ENCODE measurements around the gene MLH1.

The MLH1 gene

DNA sequence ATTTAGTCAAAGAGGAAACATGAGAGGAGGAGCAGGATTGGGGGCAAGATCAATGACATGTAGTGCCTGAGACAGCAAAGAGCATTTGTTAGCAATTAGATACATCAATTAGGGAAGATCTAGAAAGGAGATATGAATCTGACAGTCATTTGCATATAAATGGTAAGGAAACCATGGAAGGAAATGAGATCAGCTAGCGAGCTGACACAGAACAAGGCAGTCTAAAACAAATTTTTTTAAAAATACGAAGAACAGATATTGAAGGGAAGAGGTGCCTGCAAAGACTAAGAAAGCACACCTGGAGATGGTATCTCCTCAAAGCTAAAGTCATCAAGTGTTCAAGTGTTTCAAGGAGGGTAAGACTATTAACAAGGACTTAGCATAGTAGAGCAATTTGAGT, 5.0 kb upstream of the MLH1 start:
- no peak for DNase-seq

DNA sequence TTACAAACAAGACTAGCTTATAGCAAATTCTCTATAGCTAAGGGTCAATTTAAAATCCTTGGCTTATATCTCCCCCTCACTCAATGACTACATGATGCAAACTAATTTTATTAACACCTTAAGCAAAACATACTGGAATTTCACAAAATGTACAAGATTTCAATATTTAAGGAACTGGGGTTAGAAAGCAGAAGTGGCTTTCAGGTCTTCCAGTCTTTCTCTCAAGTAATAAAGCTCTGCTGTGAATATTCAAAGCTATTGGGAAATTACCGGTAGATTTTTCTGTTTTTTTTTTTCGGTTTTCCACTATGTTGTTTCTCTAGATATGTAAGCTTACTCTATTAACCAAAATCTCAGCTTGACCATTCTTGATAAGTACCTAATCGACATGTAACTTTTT, 4.3 kb upstream of the MLH1 start:
- DNase-seq: no peak

DNA sequence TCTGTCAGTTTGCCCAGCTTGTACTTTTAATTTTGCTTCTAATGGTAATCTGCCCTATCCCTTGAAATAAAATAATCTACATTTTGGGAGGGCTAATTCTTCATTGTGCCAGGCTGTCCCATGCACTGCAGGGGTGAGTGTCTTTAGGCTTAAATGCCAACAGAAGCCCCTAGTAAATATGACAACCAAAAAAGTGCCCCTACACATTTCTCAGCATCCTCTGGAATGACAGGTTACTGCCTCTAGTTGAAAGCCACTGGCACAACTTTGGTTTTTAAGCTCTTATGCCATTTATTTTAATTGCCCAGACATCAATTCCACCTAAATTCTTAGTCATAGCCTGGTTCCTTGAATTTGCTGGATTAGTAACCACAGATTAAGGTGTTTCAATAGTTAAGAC, 3.8 kb upstream of the MLH1 start:
- no peak for DNase-seq

DNA sequence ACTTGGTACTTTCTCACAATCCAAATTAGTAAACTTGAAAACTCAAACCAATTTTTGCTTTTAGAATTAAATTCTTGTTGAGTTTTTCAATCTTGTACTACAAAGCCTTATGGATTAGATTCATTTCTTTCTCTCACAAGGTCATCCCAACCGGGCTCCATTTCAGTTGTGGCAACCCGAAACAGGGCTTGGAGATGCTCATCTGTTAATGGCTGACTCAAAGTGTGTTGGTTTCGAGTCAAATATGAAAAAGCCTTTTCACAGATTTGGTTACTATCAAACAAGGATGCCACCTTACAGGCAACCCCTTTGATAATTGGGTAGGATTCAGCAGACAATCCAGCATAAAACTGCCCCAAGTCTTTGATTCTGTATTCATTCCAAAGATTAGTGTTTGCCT, 2.2 kb upstream of the MLH1 start:
- DNase-seq: no peak

DNA sequence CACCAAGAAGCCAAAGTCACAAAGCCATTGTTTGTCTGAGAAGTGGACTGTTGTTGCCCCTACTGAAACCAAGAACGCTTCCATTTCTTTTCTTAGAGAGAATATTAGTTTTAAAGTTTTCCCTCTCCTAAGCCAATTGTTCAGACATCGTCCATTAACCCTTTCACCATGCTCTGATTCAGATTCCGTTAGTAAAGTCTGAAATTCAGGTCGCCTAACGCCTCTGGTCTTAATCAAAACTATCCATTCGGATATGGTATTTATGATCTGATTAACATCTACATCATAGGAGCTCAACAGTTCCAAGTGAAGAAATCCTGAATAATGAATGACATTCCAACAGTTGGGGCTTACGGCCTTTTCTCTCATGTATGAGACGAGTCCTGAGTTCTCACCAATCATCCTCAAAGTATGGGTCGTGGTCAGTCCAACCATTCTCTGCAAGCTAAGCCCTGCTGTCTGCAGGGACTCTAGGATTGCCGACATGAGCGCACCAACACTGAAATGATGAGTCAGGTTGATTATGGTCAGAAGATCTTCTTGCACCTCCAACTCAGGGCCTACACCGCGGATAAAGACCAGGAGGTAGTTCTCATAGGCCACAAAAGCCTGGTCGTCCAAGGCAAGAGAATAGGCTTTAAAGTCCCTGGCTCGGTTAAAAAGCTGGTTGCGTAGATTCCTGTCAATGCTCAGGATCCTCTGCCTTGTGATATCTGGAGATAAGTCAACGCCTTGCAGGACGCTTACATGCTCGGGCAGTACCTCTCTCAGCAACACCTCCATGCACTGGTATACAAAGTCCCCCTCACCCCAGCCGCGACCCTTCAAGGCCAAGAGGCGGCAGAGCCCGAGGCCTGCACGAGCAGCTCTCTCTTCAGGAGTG, 1.2 kb upstream of the MLH1 start:
- DNase-seq: no peak

DNA sequence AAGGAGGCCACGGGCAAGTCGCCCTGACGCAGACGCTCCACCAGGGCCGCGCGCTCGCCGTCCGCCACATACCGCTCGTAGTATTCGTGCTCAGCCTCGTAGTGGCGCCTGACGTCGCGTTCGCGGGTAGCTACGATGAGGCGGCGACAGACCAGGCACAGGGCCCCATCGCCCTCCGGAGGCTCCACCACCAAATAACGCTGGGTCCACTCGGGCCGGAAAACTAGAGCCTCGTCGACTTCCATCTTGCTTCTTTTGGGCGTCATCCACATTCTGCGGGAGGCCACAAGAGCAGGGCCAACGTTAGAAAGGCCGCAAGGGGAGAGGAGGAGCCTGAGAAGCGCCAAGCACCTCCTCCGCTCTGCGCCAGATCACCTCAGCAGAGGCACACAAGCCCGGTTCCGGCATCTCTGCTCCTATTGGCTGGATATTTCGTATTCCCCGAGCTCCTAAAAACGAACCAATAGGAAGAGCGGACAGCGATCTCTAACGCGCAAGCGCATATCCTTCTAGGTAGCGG, 452 bp upstream of the MLH1 start, which contains the start of gene EPM2AIP1:
EPM2AIP1 (minus strand) TSS at position 326 of the 520 bp plus-strand sequence; CDS start at position 272, 54 bp downstream.
- DNase-seq: no peak

DNA sequence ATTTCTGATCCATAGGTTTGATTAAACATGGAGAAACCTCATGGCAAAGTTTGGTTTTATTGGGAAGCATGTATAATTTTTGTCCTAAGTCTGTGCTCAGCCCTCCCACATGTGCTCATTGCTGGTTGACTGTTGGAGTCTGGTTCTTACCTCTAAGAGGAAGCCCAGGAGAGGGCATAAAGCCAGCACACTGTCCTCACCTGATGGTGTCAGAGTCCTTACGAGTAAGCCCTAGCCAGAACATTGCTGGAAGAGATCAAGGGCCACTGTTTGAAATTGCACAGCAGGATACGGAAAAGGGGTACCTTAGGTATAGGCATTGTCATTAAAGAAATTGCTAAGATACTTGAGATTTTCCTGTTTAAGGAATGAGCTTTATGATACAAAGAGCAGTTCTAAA, 21.3 kb downstream of the MLH1 start:
- DNase-seq: no peak

DNA sequence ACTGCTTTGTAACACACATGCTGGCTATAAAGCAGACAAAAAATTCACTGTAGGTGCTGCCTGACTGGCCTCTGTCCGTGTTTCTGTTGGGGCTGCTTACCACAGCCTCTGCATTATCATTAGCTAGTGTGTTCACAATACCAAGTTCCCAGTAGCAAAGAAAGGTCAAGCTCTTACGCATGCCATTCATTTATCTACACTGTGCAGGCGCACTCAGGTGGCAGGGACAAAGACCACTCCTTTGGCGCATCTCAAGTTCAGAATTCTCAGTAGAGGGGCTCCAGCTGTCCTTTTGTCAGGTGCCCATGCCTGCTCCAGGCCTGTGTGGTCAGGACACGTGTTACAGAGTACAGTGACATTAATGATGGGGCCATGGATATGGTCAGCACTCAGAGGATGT, 22.3 kb downstream of the MLH1 start:
- no peak for DNase-seq

DNA sequence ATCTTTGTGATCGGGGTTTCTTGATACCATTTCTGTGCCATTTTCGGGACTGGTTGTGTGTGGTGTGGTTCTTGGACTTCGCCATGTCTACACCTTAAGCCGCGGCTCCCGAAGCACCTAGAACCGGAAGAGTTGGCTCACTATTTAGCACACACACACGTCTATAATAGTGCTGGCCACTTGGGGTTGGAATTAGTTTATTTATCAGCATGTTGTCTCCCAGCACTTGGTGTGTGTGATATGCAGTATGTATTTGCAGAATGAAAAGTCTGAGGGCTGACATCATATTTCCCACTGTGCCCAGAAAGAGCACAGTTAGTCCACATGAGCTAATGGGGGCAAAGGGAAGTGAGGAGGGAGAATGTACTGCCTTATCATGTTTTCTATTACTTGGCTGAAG, 23.6 kb downstream of the MLH1 start:
- no peak for DNase-seq

DNA sequence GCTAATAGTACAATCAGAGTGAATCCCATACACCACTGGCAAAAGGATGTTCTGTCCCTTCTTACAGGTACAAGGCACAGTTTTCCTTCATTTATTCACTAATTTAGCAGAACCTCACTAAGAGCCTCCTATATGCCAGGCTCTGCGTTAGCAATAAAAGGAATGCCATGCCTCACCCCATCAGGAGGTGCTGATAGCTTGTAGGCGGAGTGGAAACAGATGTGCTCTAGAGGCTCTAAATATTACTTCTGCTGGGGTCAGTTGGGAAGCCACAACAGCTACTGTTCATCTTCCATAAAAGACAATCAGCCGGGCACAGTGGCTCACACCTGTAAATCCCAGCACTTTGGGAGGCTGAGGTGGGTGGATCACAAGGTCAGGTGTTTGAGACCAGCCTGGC, 24.4 kb downstream of the MLH1 start:
- DNase-seq: no peak

DNA sequence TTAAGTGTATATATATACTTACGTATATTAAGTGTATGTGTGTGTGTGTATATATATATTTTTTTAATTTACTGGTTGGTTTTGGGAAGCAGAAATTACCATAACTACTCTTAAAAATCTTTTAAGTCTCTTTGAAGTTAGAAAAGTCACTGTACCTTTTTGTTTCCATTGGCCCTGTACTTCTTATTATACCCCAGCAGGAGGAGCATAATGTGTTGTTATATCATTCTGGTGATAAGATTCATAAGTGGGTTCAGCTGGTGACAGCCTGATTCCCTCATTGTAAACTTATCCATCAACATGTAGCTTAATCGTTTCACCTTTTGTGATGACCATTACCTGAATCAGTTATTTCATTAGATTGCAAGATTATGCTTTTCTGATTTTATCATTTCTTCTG, 30.8 kb downstream of the MLH1 start:
- no peak for DNase-seq

DNA sequence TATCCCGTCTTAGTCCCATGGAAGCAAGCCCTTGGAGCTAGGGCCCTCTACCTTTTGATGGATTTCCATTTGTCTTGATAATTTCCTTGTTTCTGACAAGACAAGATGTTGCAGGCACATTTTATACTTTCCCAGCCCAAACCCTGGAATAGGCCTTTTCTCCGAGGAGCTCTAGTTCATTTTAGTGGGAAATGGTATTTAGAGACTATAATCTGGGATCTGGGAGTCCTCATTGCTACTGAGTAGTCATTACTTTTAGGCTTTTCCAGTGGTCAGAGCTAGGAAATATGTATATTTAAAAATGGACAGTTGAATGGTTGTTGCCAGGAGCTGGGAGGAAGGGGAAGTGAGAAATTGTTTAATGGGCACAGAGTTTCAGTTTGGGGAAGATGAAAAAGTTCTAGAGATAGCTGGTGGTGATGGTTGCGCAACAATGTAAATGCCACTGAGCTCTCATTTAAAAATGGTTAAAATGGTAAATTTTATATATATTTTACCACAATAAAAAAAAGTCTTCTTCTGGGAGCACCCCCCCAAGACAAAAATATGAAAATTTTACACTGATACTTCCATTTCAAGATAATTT, 31.6 kb downstream of the MLH1 start:
- DNase-seq: no peak

DNA sequence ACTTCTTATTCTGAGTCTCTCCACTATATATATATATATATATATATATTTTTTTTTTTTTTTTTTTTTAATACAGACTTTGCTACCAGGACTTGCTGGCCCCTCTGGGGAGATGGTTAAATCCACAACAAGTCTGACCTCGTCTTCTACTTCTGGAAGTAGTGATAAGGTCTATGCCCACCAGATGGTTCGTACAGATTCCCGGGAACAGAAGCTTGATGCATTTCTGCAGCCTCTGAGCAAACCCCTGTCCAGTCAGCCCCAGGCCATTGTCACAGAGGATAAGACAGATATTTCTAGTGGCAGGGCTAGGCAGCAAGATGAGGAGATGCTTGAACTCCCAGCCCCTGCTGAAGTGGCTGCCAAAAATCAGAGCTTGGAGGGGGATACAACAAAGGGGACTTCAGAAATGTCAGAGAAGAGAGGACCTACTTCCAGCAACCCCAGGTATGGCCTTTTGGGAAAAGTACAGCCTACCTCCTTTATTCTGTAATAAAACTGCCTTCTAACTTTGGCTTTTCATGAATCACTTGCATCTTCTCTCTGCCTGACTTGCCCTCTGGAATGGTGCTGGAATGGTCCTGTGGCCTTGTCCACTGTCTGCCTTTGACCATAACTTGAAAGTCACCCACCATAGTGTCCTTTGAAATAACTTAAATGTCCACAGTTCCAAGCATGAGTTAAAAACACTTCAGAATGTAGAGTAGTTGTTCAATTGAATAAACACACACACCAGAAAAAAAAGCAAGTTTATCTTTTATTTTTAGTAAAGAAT, 32.4 kb downstream of the MLH1 start:
- DNase-seq: no peak

DNA sequence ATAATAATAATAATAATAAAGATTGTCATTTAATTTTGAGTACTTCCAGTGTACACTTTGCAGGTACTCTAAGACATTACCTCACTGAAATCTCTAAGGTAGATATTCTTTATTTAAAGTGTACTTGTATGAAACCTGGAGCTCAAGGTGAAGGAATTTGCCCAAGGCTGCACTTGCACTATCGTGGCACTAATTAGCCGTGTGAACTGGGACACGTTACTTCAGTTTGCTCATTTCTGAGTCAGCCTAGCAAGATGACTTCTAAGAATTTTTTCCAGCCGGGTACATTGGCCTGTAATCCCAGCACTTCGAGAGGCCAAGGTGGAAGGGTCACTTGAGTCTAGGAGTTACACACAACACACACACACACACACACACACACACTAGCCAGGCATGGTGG, 33.5 kb downstream of the MLH1 start:
- no peak for DNase-seq

DNA sequence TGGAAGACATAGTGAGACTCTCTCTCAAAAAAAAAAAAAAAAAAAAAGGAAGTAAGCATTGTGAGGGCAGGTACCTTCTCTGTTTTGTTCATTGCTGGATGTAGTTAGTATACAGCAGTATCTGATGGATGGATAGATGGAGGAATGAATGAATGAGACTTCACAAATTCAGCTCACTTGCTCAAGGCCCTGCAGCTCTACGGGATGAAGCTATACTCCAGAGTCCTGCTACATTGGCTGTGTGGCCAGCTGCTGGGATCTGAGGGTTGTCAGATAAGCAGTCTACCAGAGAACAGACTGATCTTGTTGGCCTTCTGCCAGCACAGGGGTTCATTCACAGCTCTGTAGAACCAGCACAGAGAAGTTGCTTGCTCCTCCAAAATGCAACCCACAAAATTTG, 35.0 kb downstream of the MLH1 start:
- no peak for DNase-seq

DNA sequence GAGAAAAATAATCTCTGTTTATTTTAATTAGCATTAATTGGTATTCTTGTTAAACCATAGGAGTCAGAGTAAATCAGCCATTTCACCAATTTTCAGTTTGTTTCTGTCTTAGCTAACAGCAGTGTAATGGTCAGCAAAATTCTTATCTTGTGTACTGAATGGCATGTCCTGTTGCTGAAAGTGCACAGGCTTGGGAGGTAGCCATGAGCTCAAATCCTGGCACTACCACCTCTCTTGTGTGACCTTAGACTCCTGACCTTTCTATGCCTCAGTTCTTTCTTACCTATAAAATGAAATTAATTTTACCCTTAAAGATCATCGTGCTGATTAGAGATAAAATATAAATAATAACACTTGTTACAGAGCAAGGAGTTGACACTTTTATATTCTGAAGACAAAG, 35.8 kb downstream of the MLH1 start:
- DNase-seq: no peak

DNA sequence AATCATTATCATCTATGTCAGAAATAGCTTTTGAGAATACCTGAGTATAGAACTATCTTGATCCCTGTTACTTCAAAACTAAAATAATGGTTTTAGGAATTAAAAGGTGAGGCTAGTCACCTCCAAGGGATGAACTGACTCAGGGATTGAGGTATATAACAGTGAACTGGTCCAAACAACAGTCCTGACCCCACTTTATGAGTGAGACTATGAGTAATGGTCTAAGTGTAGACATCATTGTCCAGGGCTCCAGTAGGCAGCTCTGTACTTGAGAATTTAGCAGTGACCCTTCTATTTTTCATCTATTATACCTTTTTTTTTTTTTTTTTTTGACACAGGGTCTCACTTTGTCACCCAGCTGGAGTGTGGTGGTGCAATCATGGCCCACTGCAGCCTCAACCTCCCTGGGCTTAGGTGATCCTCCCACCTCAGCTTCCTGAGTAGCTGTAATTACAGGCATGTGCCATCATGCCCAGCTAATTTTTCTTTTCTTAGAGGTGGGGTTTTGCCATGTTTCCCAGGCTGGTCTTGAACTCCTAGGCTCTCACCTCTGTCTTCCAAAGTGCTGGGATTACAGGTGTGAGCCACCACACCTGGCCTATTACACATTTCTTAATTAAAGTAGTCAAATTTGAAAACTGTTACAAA, 36.3 kb downstream of the MLH1 start:
- DNase-seq: no peak

DNA sequence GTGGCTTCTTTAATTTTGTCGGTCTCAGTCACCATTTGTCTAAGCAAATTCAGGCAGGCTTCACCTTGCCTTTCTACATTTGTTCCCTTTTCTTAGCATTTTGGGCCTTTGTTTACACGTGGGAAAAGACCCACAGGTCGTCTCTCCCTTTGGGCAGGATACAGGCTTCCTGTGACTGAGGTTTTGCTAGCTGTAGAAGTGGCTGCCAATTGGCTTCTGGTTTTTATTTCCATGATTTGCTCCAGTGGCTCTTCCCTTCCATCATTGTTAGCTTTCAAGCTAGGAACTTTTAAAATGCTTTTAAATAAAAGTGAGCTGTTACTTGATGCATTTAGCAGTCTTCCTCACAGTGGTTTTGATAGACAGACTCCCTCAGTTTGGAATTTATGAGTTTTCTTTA, 37.3 kb downstream of the MLH1 start:
- no peak for DNase-seq

DNA sequence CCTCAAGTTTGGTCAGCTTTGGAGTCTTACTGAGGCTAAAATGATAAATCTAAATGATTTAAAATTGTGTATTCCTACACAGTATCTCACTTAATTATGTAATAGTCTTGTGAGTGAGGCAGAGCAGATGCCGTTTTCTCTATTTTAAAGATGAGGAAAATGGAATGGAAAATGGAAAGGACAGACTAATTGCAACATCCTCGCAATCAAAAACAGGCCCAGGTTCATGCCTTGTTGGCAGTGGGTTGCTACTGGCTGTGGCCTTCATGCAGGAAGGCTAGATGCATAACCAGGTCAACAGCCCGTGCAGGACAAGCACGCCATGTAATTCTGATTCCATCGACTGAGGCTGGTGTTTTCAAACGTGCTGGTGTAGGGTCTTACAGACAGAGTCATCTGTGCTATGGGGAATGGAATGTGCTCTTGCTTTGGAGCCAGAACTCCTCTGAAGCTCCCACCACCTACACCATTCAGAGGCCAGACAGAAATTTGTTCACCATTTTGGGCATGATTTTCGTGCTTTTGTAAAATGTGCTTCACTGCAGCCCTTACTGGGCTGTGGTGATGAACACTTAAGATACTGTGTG, 37.9 kb downstream of the MLH1 start:
- DNase-seq: no peak

DNA sequence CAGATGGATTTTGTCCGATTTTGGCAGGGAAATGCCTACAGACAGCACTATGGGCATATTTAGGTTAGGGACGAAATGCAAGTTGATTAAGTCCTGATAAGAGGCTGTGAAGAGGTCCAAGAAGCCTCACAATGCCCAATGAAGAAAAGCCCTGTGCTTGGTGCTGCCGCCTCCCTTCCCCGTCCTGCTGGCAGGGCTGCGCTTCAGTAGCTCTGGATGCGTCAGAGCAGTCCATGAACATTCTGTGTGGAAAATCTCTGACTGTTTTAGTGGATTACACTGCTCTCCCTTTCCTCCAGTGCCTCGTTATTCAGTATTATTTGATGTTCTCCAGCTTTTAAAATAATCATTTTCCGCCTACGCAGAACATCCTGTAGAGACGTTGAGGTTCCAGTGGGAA, 39.6 kb downstream of the MLH1 start:
- no peak for DNase-seq

DNA sequence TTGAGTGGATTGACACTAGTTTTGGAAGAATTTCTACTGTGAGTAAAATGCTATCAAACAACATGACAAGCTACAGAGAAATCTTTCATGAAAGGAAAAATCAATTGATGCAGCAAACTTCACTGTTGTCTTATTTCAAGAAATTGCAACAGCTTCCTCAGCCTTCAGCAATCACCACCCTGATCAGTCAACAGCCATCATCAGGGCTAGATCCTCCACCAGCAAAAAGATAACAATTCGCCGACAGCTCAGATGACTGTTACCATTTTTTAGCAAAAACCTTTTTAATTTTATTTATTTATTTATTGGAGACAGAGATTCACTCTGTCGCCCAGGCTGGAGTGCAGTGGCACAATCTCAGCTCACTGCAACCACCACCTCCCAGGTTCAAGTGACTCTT, 44.0 kb downstream of the MLH1 start:
- DNase-seq: no peak

DNA sequence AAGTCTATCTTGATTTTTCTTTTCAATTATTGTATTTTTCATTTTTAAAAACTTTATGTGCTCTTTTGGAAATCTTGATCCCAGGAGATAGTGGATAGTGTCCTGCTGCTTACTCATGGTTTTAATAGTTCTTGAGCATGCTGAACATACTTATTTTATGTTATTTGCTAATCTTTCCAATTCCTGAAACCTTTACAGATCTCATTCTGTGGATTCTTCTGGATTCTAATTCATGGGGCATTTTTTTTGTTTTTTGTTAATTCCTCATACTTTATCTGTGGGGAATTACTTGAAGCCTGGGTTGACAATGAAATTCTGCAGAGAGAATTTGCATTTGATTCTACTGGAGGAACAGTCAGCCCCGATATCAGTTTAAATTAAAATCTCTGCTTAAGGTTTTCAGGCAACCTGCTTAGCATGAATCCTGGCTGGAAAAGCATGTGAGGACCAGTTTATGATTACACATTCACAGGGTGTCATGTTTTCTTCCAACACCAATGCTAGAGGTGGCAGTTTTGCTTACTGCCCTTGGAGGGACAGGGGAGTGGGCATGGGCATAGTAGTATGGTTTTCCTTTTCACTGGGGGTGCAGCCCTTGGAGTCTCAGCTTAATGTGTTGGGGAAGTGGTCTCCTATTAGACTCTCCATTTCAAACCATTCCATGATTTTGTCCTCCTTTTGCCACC, 46.0 kb downstream of the MLH1 start:
- DNase-seq: no peak

Data from NCI-H345 (cell line).